NCI-H1092 treated with DMSO at 0.1 percent for 48 hours (cell line): ENCODE results near the gene CCBE1.
"Not testable (repeated sequence)": the region's sequence is repeated elsewhere in the genome, so short reads cannot be mapped to it uniquely, and the experiment has no call there.

ENCODE experiments used
- DNase-seq: peaks from one replicate; lab custom pipeline; 2025; lab: John Stamatoyannopoulos, UW

CCBE1 gene

GRCh38 chr18:59681521-59682004 is 15.7 kb downstream of the CCBE1 start:
- peak; percentile 71 for DNase-seq

GRCh38 chr18:59681051-59681450 is 16.2 kb downstream of the CCBE1 start:
- no peak for DNase-seq

- DNase-seq, result no peak
Observed at GRCh38 chr18:59675346-59675745, 21.9 kb downstream of the CCBE1 start.

- no peak for DNase-seq
Observed at GRCh38 chr18:59674903-59675270, 22.3 kb downstream of the CCBE1 start.

GRCh38 chr18:59674186-59674902 is 22.9 kb downstream of the CCBE1 start:
- no peak for DNase-seq

GRCh38 chr18:59672235-59672711 is 24.9 kb downstream of the CCBE1 start:
- peak; percentile 52 for DNase-seq

- DNase-seq, result no peak
Observed at GRCh38 chr18:59671551-59671950, 25.7 kb downstream of the CCBE1 start.

- DNase-seq, result no peak
Observed at GRCh38 chr18:59669872-59670657, 27.2 kb downstream of the CCBE1 start.

- DNase-seq, result no peak
Observed at GRCh38 chr18:59667488-59667887, 29.7 kb downstream of the CCBE1 start.

GRCh38 chr18:59666007-59666402 is 31.2 kb downstream of the CCBE1 start:
- not testable (repeated sequence) for DNase-seq

- DNase-seq, result peak; percentile 10
Observed at GRCh38 chr18:59665057-59666006, 31.9 kb downstream of the CCBE1 start.

- no peak for DNase-seq
Observed at GRCh38 chr18:59664329-59664728, 32.9 kb downstream of the CCBE1 start.

GRCh38 chr18:59663096-59663495 is 34.1 kb downstream of the CCBE1 start:
- no peak for DNase-seq

GRCh38 chr18:59661891-59662701 is 35.1 kb downstream of the CCBE1 start:
- no peak for DNase-seq

- DNase-seq, result no peak
Observed at GRCh38 chr18:59660786-59661743, 36.2 kb downstream of the CCBE1 start.

GRCh38 chr18:59660366-59660765 is 36.9 kb downstream of the CCBE1 start:
- DNase-seq, result no peak

GRCh38 chr18:59659508-59660170 is 37.6 kb downstream of the CCBE1 start:
- DNase-seq, result no peak

- no peak for DNase-seq
Observed at GRCh38 chr18:59658941-59659340, 38.3 kb downstream of the CCBE1 start.

- DNase-seq, result no peak
Observed at GRCh38 chr18:59657012-59657411, 40.2 kb downstream of the CCBE1 start.
